Germinal center (tissue), 1 donor: ENCODE data around the gene ATE1.
"Not testable (repeated sequence)": the region's sequence is repeated elsewhere in the genome, so short reads cannot be mapped to it uniquely, and the experiment has no call there.

Experiments
- DNase-seq: peaks from one replicate; pipeline ENCODE4 v3.0.0; 2012; ENCODE audit warnings: mixed read lengths, low spot score

Gene ATE1

DNA sequence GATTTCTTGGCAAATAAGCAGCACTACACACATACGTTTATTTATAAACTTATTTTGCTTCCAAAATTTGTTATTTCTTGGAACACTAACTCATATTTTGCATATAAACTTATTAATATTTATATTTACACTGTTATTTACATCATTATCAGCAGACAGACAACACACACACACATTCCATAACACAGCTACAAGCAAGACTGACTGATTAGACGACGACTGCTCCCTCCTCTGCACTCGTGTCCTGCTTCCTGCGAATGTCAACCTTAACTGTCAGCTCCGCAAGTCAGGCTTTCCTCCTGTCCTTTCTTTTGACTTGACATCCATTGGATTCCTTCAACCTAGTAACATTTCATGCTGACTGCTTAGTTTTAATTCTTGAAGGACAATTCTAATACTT, 96.6 kb downstream of the ATE1 start:
- no peak for DNase-seq

- no peak for DNase-seq
Measured at GRCh38 chr10:121830101-121830500, 97.7 kb downstream of the ATE1 start.

GRCh38 chr10:121828045-121828444, 99.8 kb downstream of the ATE1 start:
- DNase-seq: no peak

- DNase-seq: not testable (repeated sequence)
Measured at GRCh38 chr10:121826773-121827172, 101.1 kb downstream of the ATE1 start.

DNA sequence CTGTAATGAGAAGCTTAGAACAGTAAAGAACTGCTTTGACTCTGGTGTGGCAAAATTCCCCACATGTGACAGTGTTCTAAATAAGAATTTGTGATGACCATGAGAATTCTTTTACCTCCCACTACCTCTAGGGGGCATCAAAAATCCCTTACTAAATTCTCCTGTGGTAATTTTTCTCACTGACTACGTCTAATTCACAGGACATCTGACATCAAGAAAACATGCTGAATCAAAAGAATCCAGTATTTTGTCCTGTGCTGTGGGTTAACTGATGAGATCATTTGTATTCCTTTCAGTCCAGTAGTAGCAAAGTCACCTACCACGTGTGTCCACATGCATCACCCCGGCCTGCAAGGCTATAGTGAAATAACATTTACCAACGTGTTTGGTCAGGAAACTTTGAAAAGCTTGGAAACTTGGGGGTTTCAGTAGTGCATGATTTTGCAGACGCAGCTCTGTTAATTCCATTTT, 103.8 kb downstream of the ATE1 start:
- peak; percentile 41 for DNase-seq

- no peak for DNase-seq
Measured at GRCh38 chr10:121822724-121823123, 105.1 kb downstream of the ATE1 start.

- no peak for DNase-seq
Measured at GRCh38 chr10:121822180-121822579, 105.7 kb downstream of the ATE1 start.

- no peak for DNase-seq
Measured at GRCh38 chr10:121819049-121819448, 108.8 kb downstream of the ATE1 start.

GRCh38 chr10:121818599-121818998, 109.2 kb downstream of the ATE1 start:
- DNase-seq: no peak

DNA sequence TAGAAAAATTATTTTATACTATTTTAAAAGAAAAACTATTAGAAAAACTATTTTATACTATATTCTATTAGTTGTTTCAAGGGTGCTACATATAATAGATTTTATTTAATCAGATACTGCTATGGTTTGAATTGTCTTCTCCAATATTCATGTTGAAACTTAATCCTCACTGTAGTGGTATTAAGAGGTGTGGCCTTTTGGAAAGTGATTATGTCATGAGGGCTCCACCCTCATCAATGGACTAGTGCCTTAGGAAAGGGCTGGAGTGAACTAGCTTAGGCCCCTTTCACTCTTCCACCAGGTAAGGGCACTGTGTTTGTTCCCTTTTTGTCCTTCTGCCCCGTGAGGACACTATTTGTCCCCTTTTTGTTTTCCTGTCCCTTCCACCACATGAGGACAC, 111.6 kb downstream of the ATE1 start:
- no peak for DNase-seq

- DNase-seq: no peak
Measured at GRCh38 chr10:121813857-121814256, 114.0 kb downstream of the ATE1 start.

DNA sequence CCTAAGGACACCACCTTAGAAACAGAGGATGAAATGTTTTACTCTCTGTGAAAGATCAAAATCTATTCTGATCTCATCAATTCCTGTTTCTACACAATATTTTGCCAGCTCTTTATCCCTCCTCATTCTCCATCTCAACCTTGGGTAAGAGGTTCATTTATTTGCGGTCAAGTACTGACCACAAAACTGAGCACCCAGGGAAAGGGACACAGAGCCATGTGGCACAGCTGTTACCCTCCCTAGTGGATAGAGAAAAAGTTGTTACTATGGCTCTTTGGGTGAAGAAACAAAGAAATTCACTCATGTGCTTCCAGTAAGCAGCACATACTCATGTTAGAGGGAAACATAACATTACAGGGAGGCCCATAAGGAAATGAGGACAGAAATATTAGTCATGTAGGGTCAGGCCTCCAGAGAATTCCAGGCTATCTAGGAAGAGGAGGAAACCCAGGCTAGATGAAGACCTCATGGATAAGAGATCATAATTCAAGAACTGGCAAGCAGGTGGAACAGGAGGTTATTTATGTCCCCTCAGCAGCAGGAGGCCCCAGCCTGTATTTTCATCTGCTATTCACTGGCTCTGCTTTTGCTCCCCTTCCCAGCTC, 114.5 kb downstream of the ATE1 start:
- DNase-seq: no peak

- no peak for DNase-seq
Measured at GRCh38 chr10:121812031-121812430, 115.8 kb downstream of the ATE1 start.

DNA sequence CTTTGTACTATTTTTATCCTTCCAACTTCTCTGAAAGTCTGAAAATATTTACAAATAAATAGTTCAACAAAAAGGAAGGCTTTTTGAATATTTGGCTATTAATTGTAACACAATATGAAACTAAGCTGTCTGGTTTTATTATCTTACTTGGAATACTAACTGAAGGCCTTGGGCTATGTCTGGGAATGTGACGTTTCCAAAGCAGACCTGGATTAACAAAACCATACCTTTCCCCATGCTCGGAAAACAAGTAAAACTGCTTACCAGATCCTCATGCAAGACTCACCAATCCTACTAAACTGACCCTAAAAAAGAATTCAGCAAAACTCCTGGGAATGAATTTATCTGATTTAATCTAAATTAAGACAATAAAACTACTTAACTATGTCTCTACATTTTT, 116.4 kb downstream of the ATE1 start:
- DNase-seq: no peak

GRCh38 chr10:121808835-121809234, 119.0 kb downstream of the ATE1 start:
- no peak for DNase-seq

GRCh38 chr10:121804460-121804859, 123.4 kb downstream of the ATE1 start:
- DNase-seq: no peak

- DNase-seq: no peak
Measured at GRCh38 chr10:121803611-121804010, 124.2 kb downstream of the ATE1 start.

DNA sequence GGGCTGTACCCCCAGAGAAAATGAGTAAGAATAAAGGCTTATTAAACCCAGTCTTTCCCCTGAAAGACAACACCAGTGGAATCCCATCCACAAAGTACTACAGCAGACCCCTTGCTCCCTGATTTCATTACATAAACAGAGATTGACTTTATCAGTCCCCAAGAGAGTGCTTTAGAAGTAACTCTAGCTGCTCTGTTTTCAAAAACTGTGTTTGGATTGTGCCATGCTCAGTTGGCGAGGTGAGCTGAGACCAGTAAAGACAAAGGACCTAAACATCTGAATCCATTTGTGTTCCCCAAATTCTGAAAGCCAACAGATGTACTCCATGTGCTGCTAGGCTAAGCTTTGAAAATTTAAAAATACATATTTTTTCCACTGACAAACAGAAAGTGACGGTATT, 127.0 kb downstream of the ATE1 start:
- no peak for DNase-seq

- DNase-seq: no peak
Measured at GRCh38 chr10:121800146-121800545, 127.7 kb downstream of the ATE1 start.

DNA sequence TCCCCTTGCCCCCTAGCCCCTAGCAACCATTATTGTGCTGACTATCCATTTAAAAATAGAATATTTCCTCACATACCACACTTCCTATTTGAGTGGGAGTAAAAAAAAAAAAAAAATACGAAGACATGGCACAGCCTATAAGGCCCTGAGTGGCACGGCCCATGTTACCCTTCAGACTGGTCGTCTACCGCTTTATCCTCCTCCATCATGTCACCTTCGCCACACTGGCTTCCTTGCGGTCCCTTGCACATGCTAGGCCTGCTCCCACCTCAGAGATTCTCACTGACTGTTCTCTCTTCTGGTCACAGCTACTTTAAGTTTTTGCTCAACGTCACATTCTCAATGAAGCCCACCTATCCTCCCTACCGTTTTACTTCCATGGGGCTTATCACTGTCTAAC, 130.3 kb downstream of the ATE1 start:
- no peak for DNase-seq

GRCh38 chr10:121796342-121796741, 131.5 kb downstream of the ATE1 start:
- no peak for DNase-seq

DNA sequence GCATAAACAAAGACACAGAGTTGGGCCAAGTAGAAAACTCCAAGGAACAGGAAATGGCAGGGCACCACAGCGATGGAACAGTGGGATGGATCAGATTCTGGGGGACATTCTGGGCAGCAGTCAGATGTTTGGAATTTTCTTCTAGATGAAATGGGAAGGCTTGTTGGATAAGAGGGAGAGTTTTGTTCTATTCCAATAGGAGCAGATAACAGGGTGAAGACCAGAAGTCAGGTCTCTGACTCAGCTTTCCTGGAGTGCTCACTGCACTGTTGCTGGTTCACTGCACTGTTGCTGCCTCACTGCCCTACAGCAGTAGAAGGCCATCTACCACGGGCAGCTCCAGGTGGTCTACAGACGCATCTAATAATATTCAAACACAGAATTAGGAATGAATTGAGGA, 135.6 kb downstream of the ATE1 start:
- DNase-seq: no peak

DNA sequence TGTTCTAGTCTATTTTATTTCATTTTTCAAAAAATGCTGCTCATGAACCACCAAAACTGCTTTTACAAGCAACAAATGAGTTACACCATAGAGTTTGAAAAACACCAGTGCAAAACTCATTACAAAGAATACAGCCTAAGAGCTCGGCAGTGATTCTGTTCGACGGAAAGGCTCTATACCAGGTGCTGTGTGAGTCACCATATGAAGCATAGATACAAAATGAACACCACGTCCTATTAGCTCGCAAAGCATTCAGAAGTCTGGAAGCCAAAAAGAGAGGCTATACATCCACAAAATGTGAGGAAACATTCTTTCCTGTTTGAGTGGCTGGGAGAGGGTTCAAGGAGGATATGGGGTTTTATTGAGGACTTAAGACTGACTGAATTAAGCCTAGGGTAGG, 136.1 kb downstream of the ATE1 start:
- DNase-seq: no peak

DNA sequence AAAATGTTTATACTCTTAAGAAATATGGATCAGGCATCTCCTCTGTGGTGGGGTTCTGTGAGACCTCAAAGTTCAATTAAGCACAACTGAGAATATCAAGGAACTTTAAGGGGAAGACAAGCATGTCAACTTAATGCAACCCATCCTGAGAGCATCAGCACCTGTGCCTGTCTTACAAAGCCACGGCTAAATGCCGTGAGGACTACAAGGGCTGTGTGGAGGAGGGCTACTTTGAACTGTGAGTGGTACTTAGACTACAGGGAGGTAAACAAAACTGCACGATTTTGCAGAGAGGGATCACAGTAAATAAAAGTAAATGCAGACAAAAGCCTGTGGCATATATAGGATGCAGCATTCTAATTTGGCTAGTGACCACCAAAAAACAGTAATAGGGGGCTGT, 139.1 kb downstream of the ATE1 start:
- no peak for DNase-seq

GRCh38 chr10:121788115-121788514, 139.7 kb downstream of the ATE1 start:
- no peak for DNase-seq
